K562 (cell line): ENCODE data around the gene NR2C2AP. TPM values are rescaled to one million over a fixed set of nuclear protein-coding genes. Genes with fewer than 3 reads are reported as not detected.

Experiments used
- ATAC-seq: fragments of 200-7000 bp; cut with Tn5 transposase; 3 replicates; pipeline ENCODE4 v1.9.1; 2020; ENCODE audit warnings: moderate library complexity
- BruUV-seq: library from RNA; stranded (reverse); fragments of 400-500 nt; replicated peaks from 2 replicates; lab custom pipeline; 2021; lab: Mats Ljungman, UMichigan
- CTCF ChIA-PET: fragments of 300-600 bp; formaldehyde crosslinking; extraction: SDS; loops from one replicate; lab custom pipeline; 2021; ENCODE audit warnings: low intra/inter-chr PET ratio; lab: Yijun Ruan, JAX
- POLR2A ChIA-PET: fragments of 300-600, 350-650 bp; sonication (Branson Sonifier 250); formaldehyde crosslinking; extraction: SDS; loops from one replicate; lab custom pipeline; 2021; ENCODE audit warnings: antibody characterized with exemption, inconsistent platforms; lab: Yijun Ruan, JAX
- DNase-seq, 4 experiments: peaks; one replicate each; pipeline versions ENCODE4 v3.0.0 to v3.0.0-alpha.2; 2011 to 2018; ENCODE audit warnings: low spot score in 3 of 4, mixed read lengths in 3 of 4; ENCODE audit errors: extremely low read depth in 1 of 4
- FAIRE-seq: peaks from 2 replicates; lab custom pipeline; 2011; peaks lifted over from hg19 to GRCh38; lab: Jason Lieb, UNC
- H2AFZ ChIP-seq: 2 replicates; pipeline ENCODE4 v1.6.0; 2011; ENCODE audit warnings: low read depth, low read length, control low read depth, inconsistent platforms
- H3K27ac ChIP-seq: fragments of 200-600 bp; 3 replicates; pipeline ENCODE4 v1.8.0; 2011; ENCODE audit warnings: low read depth, mild to moderate bottlenecking, control low read depth, inconsistent platforms, low read length, moderate library complexity, mixed read lengths; ENCODE audit errors: extremely low read depth
- H3K27me3 ChIP-seq, 2 experiments: fragments of 300-600 bp in 1 of 2; 2 replicates in 1 of 2; 3 replicates in 1 of 2; pipeline versions ENCODE4 v1.6.0 to v1.8.0; 2011; ENCODE audit warnings: inconsistent platforms in 2 of 2, low read length in 2 of 2, mild to moderate bottlenecking in 1 of 2, mixed read lengths in 1 of 2, moderate library complexity in 1 of 2; ENCODE audit not compliant: control insufficient read depth in 2 of 2, insufficient read depth in 2 of 2
- H3K36me3 ChIP-seq: fragments of 300-600 bp; 3 replicates; pipeline ENCODE4 v1.8.0; 2011; ENCODE audit warnings: mild to moderate bottlenecking, low read length, inconsistent platforms; ENCODE audit not compliant: control insufficient read depth, insufficient read depth
- H3K4me1 ChIP-seq, 2 experiments: fragments of 200-600 bp in 1 of 2; replicated peaks in 1 of 2; 2 replicates in 1 of 2; 3 replicates in 1 of 2; pipeline versions ENCODE4 v1.5.1 to v1.8.0; 2011; ENCODE audit warnings: inconsistent platforms in 2 of 2, low read length in 2 of 2, mild to moderate bottlenecking in 1 of 2, mixed read lengths in 1 of 2, moderate library complexity in 1 of 2; ENCODE audit not compliant: control insufficient read depth in 2 of 2, insufficient read depth in 2 of 2
- H3K4me2 ChIP-seq: 2 replicates; pipeline ENCODE4 v1.6.1; 2011; ENCODE audit warnings: low read length, control low read depth, inconsistent platforms, mixed read lengths; ENCODE audit not compliant: insufficient read depth
- H3K4me3 ChIP-seq: fragments of 200-600 bp; sonication (generic), shearing (Covaris generic); 2 replicates; pipeline ENCODE4 v1.5.1; 2016; ENCODE audit warnings: control low read depth, inconsistent platforms
- H3K79me2 ChIP-seq: fragments of 200-600 bp; 3 replicates; pipeline ENCODE4 v1.8.0; 2011; ENCODE audit warnings: low read length, inconsistent platforms; ENCODE audit not compliant: control insufficient read depth, insufficient read depth
- H3K9ac ChIP-seq, 2 experiments: 2 replicates each; pipeline versions ENCODE4 v1.6.0 to v1.6.1; 2011; ENCODE audit warnings: low read depth in 2 of 2, low read length in 2 of 2, control low read depth in 1 of 2, inconsistent platforms in 1 of 2, mild to moderate bottlenecking in 1 of 2, mixed read lengths in 1 of 2; ENCODE audit not compliant: insufficient read depth in 1 of 2
- H3K9me1 ChIP-seq: one replicate; pipeline ENCODE4 v1.6.0; 2011; ENCODE audit warnings: inconsistent platforms, mild to moderate bottlenecking, low read length, moderate library complexity; ENCODE audit not compliant: control insufficient read depth, insufficient read depth
- H3K9me3 ChIP-seq: replicated peaks from 2 replicates; pipeline ENCODE4 v1.5.1; 2011; ENCODE audit warnings: low read depth, low read length, inconsistent platforms; ENCODE audit not compliant: control insufficient read depth, insufficient read depth
- H4K20me1 ChIP-seq: replicated peaks from 2 replicates; pipeline ENCODE4 v1.6.1; 2011; ENCODE audit warnings: low read length, inconsistent platforms, mixed read lengths; ENCODE audit not compliant: control insufficient read depth, insufficient read depth
- CTBP1 ChIP-seq: fragments of 450-650 bp; IDR thresholded peaks from 2 replicates; pipeline ENCODE4 v1.6.1; 2016; ENCODE audit warnings: borderline replicate concordance
- FOXA3 ChIP-seq, 2 experiments: fragments of 450-650 bp in 1 of 2; sonication (generic) in 1 of 2; formaldehyde crosslinking; IDR thresholded peaks in 1 of 2; conservative IDR thresholded peaks in 1 of 2; 2 replicates each; pipeline versions ENCODE4 v1.4.0 to v1.8.0; 2020 to 2022; ENCODE audit warnings: mild to moderate bottlenecking in 2 of 2, missing genetic modification reagents in 1 of 2
- MCM5 ChIP-seq: fragments of 450-650 bp; IDR thresholded peaks from 2 replicates; pipeline ENCODE4 v1.6.1; 2016; ENCODE audit warnings: low read depth
- NFE2L1 ChIP-seq: fragments of 450-650 bp; IDR thresholded peaks from 2 replicates; pipeline ENCODE4 v1.6.1; 2016; ENCODE audit warnings: missing genetic modification characterization, low read depth, mild to moderate bottlenecking, missing compliant biosample characterization, moderate library complexity, borderline replicate concordance
- RBM25 ChIP-seq: fragments of 200-400 bp; formaldehyde crosslinking; IDR thresholded peaks from 2 replicates; pipeline ENCODE4 v1.6.1; 2018; ENCODE audit warnings: low read length, low read depth, moderate library complexity; ENCODE audit not compliant: severe bottlenecking
- XRCC5 ChIP-seq: fragments of 200-400 bp; formaldehyde crosslinking; IDR thresholded peaks from 2 replicates; pipeline ENCODE4 v1.6.1; 2017; ENCODE audit warnings: low read depth, mild to moderate bottlenecking, low read length
- ZNF3 ChIP-seq: fragments of 250-450 bp; sonication (Bioruptor Pico); IDR thresholded peaks from 2 replicates; pipeline ENCODE4 v1.5.0; 2021; ENCODE audit warnings: mild to moderate bottlenecking, moderate library complexity
- ZNF507 ChIP-seq: conservative IDR thresholded peaks from 2 replicates; pipeline ENCODE4 v1.6.1; 2017; ENCODE audit warnings: missing genetic modification characterization, missing compliant biosample characterization
- ZNF668 ChIP-seq: fragments of 250-450 bp; sonication (Bioruptor Pico); IDR thresholded peaks from 2 replicates; pipeline ENCODE4 v1.8.0; 2022; ENCODE audit warnings: mild to moderate bottlenecking, inconsistent platforms
- WGBS: fragments of 100-300 bp; shearing (Covaris generic); methylation state at CpG from one replicate; pipeline ENCODE4 v1.1.6; 2016; ENCODE audit warnings: low coverage, mixed read lengths; ENCODE audit not compliant: insufficient coverage; ENCODE audit errors: missing lambda C conversion rate; 5-methylcytosine and 5-hydroxymethylcytosine counted together
- in situ Hi-C: fragments of 300-500 bp; cut with MboI; formaldehyde crosslinking; loops from 4 replicates; pipeline ENCODE4 v1.15.0; 2018; ENCODE audit warnings: inconsistent platforms, mixed read lengths
- intact Hi-C: fragments of 100-400 bp; cut with micrococcal nuclease; formaldehyde crosslinking; loops from 2 replicates; pipeline ENCODE4 v1.14.2; 2022
- polyA plus RNA-seq, 8 experiments: library from polyadenylated mRNA; depleted of rRNA in 4 of 8; stranded (reverse) in 5 of 8; unstranded in 3 of 8; fragments of >200 nt; fragmentation: Nextera tagmentation in 2 of 8; fragmentation: Illumina TruSeq in 1 of 8; extraction: Ambion mirVana in 2 of 8; extraction: Trizol in 1 of 8; gene quantifications; 2 replicates each; pipeline versions ENCODE4 v1.2.1 to v1.2.3, GENCODE V29; 2011 to 2014; ENCODE audit warnings: inconsistent platforms in 1 of 8, missing spikeins in 1 of 8
- total RNA-seq, 7 experiments: library from RNA; depleted of rRNA in 6 of 7; stranded (reverse); fragments of >200 nt in 6 of 7; fragmentation: Illumina TruSeq in 2 of 7; extraction: Trizol in 2 of 7; gene quantifications; 2 replicates each; pipeline versions ENCODE4 v1.2.1 to v1.2.3, GENCODE V29; 2011 to 2021; ENCODE audit warnings: low replicate concordance in 1 of 7
- TF ChIP-seq, protein P1 (sequence below): fragments of 450-650 bp; IDR thresholded peaks from 2 replicates; pipeline ENCODE4 v1.6.1; 2016; ENCODE audit warnings: missing biosample characterization, missing genetic modification characterization
- TF ChIP-seq, protein P2 (sequence below): sonication (generic); formaldehyde crosslinking; IDR thresholded peaks from 2 replicates; pipeline ENCODE4 v1.8.1; 2023; ENCODE audit warnings: missing genetic modification reagents, mild to moderate bottlenecking, borderline replicate concordance

Gene NR2C2AP
- total and polyA plus RNA-seq, 9 of the 15 experiments (the other 6 are each of a cell fraction or from before 2014, with no cell fraction given) = 23.7 to 77.4 (median 32.4) TPM

DNA sequence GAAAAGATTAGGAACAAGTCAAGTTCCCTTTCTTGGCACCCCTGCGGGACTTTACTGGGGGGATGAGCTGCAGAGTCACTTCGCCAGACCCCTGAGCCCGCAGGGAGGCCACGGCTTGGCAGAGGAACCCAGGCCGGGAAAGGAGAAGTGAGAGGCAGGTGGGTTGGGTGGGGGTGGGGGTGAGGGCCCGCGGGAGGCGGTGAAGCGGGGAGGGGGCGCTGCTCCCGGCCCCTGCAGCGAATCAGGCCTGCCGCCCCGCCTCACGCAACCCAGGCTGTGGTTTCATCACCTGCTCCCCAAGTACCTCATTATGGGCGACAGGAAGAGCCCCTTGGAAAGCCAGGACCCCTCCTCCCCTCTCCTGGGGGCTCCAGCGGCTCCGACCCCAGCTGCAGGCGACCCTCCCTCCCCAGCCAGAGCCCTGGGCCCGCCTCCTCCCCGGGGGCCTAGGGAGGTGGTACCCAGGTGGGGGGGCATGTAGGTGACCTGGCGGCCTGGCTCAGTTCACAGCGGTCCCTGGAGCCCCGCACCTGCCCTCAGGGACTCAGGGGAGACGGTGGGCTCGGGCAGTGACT lies 42.7 kb downstream of the NR2C2AP start (continued):
- TF ChIP-seq FOXA3 (CRISPR knock-in tag; conservative IDR thresholded peaks at IDR 0.05 in 1 of 2, IDR thresholded peaks at IDR 0.05 in 1 of 2) = no peak
- TF ChIP-seq ZNF668 (CRISPR knock-in tag) = no peak
- TF ChIP-seq NFE2L1 = no peak
- no peak for TF ChIP-seq ZNF507 (tag)
- no peak for TF ChIP-seq XRCC5
- TF ChIP-seq, protein P1, sequence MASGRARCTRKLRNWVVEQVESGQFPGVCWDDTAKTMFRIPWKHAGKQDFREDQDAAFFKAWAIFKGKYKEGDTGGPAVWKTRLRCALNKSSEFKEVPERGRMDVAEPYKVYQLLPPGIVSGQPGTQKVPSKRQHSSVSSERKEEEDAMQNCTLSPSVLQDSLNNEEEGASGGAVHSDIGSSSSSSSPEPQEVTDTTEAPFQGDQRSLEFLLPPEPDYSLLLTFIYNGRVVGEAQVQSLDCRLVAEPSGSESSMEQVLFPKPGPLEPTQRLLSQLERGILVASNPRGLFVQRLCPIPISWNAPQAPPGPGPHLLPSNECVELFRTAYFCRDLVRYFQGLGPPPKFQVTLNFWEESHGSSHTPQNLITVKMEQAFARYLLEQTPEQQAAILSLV = no peak
- TF ChIP-seq CTBP1 = no peak

DNA sequence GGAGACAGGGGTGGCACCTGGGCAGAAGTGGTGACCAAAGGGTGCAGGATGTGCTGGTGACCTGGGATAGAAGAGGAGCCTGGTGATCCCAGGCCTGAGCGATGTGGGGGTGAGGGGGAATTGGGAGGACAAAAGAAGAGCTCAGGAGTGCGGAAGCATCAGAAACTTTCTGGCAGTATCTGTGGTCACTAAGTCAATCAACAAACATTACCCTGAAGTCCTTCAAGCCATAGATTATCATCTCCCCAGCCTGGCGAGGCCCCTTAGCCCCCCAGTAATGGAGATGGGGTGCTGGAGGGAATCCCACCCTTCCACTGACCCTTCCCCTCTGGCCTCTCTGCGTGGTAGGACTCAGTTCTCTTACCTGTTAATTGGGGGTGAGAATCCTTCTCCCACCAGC lies 43.7 kb downstream of the NR2C2AP start:
- Histone ChIP-seq H4K20me1 (no peaks in the 10 kb centered on the region), H3K27ac (no peak overlapping the region), H2AFZ (no peak overlapping the region), H3K4me3 (no peak overlapping the region), H3K4me2 (no peak overlapping the region), H3K36me3 (no peaks in the 10 kb centered on the region), H3K9ac (no peak overlapping the region), H3K4me1 (peaks cover 0 to 5% of the 10 kb centered on the region in 2 experiments; a peak in 1 of 5 replicates), H3K9me1 (no peaks in the 10 kb centered on the region), H3K79me2 (no peaks in the 10 kb centered on the region), H3K9me3 (no peaks in the 10 kb centered on the region), H3K27me3 (no peaks in the 10 kb centered on the region)
- no peak for FAIRE-seq
- WGBS = 45% methylated on average over 4 of the region's 4 CpGs
- in situ Hi-C loops (no loop called here), intact Hi-C loops (no loop called here)
- TF ChIP-seq ZNF3 (peak; percentile 82), MCM5 (no peak), RBM25 (peak; percentile 49)
- TF ChIP-seq, protein P2, sequence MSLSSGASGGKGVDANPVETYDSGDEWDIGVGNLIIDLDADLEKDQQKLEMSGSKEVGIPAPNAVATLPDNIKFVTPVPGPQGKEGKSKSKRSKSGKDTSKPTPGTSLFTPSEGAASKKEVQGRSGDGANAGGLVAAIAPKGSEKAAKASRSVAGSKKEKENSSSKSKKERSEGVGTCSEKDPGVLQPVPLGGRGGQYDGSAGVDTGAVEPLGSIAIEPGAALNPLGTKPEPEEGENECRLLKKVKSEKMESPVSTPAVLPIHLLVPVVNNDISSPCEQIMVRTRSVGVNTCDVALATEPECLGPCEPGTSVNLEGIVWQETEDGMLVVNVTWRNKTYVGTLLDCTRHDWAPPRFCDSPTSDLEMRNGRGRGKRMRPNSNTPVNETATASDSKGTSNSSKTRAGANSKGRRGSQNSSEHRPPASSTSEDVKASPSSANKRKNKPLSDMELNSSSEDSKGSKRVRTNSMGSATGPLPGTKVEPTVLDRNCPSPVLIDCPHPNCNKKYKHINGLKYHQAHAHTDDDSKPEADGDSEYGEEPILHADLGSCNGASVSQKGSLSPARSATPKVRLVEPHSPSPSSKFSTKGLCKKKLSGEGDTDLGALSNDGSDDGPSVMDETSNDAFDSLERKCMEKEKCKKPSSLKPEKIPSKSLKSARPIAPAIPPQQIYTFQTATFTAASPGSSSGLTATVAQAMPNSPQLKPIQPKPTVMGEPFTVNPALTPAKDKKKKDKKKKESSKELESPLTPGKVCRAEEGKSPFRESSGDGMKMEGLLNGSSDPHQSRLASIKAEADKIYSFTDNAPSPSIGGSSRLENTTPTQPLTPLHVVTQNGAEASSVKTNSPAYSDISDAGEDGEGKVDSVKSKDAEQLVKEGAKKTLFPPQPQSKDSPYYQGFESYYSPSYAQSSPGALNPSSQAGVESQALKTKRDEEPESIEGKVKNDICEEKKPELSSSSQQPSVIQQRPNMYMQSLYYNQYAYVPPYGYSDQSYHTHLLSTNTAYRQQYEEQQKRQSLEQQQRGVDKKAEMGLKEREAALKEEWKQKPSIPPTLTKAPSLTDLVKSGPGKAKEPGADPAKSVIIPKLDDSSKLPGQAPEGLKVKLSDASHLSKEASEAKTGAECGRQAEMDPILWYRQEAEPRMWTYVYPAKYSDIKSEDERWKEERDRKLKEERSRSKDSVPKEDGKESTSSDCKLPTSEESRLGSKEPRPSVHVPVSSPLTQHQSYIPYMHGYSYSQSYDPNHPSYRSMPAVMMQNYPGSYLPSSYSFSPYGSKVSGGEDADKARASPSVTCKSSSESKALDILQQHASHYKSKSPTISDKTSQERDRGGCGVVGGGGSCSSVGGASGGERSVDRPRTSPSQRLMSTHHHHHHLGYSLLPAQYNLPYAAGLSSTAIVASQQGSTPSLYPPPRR (CRISPR knock-in tag) = no peak
- POLR2A ChIA-PET = interaction anchor here (0.6 kb wide), 1 partner anchor 12 kb away, joined by 3 read pairs; no protein-coding TSS in a partner anchor
- no peak for DNase-seq
- no peak for ATAC-seq
- CTCF ChIA-PET = no interaction called here
- no TSS peak for BruUV-seq
